Stimulated activated CD8-positive, alpha-beta memory T cell treated with anti-CD3 and anti-CD28 coated beads, Interleukin-2, amount 100 ng/mL, for 1 hour (primary cell): ENCODE data around the gene LRIG1.

ENCODE experiments used
- DNase-seq, 2 donors: peaks; one replicate each; pipeline ENCODE4 v3.0.0-alpha.2; 2020; ENCODE audit warnings: low read depth in 2 of 2

LRIG1 gene

DNA sequence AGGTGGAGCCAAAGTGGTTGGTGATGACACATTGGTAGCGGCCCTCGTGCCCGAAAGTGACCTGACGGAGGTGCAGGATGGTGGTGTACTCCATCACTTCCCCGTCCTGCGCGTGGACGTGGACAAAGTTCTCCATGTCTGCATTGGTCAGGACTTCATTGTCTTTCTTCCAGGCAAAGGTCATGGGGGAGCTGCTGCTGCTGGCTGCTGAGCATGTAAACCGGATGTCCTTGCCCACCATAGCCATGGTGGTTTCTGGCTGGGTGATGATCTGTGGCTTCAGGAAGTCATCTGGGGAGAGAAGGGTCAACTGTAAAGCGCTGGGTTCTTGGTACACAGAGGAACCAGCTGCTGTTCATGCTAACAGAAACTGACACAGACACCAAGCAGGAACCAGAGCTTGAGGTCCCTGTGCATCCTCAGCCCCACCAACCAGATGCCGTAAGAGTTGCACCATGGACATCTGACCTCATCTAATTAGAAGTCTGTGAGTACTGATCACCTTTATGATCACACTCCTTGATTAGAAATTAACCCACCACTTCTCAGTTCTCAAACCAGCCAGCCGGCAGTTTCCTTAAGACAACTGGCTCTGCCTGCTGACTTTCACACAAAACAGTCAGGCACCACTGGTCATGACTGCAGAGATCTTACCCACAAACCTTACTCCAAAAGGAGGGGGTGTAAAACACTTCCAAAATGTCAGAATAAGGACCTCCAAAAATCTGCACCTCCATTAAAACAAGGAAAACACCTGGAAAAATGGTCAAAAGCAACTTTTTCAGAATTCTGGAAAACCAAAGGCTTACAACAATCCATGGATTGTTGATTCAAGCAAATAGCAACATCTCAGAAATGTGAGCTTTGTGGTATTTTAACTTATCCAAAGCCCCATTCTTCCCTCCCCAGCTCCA lies 114.6 kb downstream of the LRIG1 start:
- DNase-seq: no peak

DNA sequence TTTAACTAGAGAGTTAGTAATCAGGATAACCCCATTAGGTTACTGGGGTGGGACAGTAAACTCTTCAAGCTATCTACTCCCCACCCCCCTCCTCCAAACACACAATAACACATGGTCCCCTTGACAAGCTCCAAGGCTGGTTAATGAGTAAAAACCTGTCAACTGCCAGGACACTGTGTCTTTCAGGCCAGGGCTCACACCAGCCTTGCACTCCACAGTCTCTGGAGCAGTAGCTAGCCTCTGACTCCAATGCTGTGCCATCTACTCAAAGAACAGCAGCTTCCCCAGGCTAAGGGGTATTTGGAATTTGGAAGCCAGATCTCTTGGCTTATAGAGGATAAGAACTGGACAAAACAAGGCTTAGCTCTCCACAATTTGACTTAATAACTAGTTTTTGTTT lies 115.8 kb downstream of the LRIG1 start:
- DNase-seq: no peak

DNA sequence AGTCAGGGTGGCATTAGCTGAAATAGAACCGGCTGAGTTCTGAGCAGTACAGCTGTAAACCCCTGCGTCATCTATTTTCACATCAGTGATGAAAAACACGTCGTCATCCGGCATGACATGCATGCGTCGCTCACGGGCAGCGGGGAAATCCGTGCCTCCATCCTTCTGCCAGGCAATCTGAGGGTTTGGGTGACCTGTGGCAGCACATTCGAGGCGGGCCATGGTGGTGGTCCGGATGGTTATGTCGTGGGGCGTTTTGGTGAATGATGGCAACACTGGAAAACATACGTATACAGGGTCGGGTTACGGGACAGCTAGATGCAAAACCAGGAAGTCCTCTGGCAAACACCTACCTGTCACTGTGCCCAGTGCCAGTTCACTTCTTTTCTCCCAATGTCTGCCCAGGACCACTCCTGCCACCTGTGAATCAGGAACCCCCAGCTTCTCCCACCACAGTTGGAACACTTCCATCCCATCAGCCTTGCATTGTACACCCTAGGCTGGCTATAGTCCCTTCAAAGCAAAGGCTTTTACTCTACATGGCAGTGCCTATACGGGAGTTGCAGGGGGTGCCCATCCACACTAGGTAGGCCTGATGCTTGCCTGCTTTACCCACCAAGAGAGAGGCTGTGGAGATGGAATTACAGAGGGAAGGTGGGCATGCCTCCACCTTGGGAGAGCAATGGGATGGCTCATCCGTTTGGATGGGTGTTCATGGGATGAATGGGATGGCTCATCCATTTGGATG lies 116.7 kb downstream of the LRIG1 start:
- no peak for DNase-seq

DNA sequence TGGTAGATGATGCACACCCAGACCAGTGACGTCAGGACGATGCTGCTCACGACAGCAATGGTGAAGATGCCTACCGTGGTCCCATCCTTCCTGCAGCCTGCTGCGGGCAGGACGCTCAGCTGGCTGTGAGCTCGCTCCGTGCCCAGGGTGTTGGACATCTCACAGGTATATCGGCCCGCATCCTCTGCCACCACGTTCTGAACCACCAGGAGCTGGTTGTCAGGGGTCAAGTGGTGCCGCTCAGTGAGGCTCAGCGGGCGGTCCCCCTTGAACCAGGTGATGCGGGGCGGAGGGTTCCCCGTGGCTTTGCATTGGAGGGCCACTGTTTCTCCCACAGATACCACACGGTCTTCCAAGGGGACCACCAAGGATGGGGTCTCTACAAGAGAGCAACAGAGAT lies 117.8 kb downstream of the LRIG1 start:
- DNase-seq: no peak

DNA sequence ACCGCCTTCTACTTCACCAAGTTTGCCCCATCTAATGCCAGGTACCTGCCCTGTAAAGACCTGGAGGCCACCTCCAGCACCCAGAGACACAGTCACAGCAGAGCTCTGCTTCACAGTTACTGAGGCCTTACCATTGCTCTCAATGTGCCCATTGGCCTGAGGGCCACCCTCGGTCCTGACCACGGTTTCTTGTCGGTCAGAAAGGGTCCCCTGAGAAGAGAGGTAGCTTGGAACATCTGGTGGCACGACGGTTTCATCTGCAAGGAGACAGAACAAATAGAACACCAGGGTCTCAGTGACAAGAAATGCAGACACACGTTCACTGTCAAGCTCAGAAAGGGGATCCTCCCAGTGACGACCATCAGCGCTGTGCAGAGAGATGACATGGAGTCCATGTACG lies 118.7 kb downstream of the LRIG1 start:
- no peak for DNase-seq

DNA sequence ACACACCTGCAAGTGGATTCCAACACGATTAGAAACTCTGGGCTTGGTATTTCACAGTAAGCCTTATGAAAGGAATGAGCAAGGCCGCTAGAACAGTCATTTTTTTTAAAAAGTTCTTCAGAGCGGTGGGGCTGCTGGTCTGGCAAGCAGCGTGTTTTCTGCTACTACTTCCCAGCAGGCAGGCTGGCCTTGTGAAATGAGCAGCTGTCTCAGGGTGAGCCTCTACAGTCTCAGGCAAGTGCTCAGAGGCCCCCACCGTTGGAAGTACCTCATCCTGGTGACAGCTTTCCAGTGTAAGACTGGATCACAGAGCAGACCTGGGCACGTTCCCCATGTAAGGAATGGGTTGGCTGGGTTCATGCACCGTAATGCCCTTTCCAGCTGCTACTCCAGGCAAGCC lies 119.2 kb downstream of the LRIG1 start:
- DNase-seq: no peak

DNA sequence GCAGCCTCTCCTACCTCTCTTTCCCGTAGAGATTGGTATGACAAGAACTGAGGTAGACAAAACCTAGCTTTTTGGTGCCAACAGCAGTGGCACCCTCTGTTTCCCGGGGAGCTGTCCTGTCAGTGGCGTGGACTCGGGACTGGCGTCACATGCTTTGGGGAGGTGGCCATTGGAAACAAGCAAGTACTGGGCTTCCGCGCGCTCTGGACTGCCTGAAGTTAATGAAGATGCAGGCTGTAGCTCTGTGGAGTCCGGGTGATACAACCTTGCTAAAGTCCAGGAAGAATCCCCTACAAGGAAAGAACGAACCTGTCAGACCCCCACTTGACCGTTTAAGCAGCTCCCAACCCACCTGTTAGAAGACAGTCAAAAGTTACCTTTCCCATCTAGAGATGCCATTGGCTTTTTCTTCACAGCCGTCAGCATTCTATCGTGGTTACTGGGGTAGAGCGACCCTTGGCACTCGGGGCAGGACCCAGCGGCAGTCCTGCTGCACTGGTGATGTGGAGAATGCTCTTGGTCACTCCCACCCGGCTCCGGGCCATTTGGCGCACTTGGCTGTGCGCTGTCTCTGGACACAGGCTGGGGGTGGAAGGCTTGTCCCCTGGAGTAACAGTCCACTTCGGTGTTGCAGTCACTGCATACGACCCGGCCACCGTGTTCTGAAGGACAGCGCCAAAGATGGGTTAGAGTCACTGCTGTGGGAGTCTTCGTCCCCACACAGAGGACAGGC lies 120.5 kb downstream of the LRIG1 start:
- DNase-seq: no peak

DNA sequence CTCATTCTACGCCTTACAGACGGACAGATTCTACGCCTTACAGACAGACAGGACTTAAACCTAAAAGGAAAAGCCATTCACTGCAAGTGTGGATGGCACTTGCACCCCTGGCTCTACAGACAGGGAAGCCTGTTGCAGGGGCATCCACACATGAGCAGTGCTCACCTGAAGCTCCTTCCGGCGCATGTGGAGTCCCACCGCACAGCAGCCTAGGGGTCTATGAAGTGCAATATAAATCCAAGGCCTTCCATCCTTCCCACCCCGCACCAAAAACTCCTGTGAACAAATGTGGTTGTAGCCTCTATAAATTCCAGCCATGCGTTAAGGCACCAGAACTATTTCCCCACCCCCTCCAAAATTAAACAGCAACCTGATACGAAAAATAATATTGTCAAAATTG lies 121.3 kb downstream of the LRIG1 start:
- no peak for DNase-seq

DNA sequence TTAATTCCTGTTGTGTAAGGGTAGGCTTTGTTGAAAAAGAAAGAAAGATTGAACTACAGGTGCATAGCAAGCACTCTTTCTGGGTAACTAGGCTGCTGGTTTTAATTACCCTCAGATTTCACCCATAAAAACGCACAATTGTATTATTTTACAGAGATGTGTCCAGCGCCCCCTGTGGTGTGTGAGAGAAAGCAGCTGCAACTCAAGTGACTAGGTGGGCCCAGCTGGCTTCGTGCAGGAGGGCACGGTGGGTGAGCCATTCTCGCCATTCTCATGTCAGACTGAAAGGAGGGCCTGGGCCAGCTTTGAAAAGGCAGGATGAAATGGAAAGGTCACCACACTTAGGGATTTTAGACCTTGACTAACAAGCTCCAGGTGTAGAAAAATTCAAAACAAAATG lies 122.6 kb downstream of the LRIG1 start:
- DNase-seq: no peak

DNA sequence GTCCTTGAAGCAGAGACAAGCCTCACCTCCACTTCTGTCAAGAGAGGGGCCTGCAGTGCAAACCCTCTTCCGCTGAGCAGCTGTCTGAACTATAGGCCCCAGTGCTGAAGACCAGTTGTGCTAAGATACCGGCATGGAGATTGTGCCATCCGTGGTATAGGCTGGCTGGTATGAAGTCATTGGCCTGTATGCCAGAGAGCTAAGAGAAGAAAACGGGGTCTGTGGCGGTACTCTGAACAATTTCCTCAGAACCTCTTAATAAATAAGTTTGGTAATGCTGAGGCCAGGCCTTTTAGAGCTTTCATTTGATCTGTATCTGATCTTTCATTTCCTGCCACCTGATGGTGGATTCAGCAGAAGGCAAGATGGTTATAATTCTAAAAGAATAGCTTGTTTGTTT lies 123.0 kb downstream of the LRIG1 start:
- DNase-seq: no peak

DNA sequence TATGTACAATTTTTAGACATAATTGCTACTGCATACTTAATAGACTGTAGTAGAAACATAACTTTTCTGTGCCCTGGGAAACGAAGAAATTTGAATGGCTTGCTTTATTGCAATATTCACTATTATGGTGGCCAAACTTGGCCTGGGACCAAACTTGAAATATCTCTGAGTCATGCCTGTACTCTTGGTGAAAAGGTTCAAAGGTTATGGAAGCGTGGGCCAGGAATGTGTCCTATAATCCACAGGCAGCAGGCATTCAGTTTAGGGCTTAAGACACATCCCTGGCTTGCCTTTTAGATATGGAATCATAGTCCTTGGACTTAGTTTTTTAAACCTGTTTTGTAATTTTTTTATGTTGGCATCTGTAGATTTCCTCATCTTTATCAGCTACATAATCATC lies 124.3 kb downstream of the LRIG1 start:
- no peak for DNase-seq

DNA sequence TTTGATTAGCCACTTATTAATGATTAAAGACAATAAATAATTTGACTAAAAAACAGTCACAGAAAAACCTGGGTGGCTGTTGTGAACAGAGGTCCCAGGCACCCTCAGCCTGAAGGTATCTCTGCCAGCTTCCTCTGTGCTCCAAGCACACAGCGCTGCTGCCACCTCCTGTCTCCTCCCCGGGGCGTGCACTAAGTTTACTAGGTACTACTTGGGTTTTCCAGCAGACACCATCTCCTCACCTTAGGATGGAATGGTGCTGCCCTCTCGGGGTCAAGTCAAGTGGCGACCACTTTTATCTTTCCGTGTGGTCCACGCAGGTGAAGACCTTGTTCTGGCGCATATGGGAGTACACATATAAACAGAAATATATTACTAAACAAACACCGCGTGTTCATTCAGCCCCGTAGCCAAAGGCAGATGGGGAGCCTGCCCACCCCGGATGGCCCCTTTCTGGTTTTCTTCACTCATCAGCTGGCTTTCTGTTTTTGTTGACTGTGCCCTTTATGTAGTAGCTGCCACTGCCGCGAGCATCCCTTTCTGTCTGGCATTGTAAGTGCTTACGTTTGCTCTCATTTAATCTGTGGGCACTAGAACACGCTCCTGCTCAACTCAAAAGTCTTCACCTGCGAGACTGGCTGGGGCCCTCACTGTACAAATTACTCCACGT lies 128.0 kb downstream of the LRIG1 start:
- DNase-seq: peak in 1 of 2 donors; percentile 19

DNA sequence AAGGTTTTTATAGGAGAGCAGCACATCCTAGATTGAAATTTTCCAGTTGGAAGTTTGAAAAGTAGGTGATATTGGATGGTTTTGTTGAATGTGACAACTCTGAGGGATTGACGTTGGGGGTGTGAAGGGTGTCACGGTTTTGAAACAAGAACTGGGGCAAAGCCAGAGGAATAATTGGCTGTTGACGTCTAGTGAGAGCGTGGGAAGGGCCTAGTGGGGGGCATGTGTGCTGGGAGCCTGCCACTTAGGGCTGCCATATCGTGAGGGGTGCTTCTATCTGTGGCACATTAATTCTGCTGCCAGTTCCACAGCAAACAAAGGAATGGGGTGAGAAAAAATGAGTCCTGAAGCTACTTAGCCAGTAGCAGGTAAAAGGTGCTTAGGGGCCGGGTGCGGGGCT lies 129.4 kb downstream of the LRIG1 start:
- no peak for DNase-seq

DNA sequence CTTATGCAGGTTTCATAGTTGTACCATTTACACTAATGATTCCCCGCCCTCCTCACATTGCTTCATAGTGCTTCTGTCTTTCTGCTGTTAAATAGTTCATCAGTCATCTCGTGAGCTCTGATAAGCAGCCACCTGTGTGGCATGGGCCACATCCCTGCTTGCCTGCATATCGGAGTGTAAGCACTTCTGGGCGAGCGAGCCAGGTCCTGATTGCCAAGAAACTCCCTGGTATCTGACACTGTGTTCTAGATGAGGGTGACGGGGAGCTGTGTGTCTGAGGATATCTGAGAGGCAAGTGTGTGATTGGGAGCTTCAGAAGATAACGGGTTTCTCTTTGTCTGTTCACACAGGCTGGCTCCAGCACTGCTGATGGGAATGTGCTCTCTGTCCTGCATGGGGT lies 130.6 kb downstream of the LRIG1 start:
- DNase-seq: no peak

DNA sequence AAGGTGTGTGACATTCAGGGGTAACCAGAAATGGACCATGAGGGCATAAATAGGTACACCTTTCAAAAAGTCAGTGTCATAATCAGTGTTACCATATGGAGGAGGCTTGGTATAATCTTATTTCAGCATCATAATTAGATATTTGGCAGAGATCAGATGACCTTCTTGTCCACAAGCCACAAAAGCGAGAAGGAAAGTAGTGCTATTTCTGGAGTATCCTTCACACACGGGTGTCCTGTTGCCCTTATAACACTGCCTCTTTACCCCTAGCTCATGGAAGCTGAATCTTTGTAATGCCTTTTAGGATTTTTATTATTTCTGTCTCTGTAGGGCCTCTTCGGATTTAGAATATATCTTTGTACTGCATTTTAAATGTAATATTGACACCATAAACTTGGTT lies 132.8 kb downstream of the LRIG1 start:
- no peak for DNase-seq

DNA sequence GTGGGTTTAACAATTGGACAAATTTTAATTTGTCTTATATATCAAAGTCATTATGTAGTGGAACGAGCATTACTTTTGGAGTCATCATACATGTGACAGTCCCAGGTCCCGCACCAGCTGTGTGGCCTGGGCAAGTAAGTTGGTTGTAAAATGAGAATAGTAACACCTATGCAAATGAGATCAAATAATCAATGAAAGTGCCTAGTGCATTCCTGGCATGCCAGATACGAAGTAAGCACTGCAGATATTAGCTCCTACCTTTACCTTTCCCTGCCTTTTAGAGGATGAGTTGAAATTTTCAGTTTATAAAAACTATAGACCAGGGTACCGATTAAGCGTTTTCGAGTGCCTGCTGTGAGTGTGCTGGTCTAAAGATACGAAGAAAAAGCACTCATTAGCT lies 134.1 kb downstream of the LRIG1 start:
- no peak for DNase-seq

DNA sequence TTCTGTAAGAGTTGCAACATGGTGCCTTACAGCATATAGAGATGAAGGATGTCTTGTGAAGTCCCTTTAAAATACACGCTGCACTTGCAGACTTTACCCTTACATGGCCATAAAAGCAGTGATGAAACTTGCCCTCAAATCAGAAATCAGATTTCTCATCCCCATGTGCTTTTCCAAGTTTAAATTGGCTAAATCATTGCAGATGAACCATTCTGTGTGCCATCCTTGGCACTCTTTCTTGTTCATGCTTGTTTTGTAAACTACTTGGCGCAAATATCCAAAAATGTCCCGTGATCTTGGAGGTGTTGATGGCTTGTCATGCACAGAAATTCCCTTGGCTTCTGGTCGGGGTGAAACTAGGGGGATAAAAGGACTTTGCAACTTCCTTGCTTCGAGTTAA lies 135.7 kb downstream of the LRIG1 start:
- DNase-seq: no peak

DNA sequence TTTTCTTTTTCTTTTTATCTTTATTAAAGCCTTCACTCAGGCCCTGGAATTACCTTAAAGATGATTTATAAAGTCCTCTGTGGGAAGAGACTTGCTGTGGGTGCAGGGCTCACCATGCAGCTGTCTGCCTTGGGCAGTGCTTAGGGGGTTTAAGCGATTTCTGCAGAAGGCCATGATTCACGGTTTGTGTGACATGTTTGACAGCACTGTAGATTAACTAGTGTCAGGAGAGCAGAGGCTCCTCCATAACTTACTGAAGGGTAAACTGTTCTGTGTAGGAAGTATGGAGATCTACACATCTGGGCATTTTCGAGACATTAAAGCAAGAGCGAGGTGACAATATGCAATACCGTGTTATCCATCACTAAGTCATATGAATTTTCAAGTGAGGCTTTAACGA lies 137.7 kb downstream of the LRIG1 start:
- no peak for DNase-seq

DNA sequence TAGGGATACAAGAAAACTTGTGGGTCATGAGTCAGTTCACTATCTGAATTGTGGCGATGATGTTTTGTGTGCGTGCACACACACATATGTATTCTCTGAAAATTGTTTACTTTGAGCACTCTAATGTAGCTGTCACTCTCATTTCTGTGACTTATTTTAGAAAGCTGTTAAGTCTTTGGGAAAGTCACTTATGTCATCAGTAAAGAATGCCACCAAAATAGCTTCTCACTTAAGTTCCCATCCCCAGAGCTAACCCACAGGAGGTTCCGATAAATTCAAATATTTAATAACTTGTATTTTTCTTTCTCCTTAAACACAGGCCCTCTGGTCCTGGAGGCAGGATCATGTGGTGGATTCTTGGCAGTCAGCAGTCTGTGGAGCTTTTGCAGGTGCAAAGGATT lies 138.3 kb downstream of the LRIG1 start:
- DNase-seq: no peak

DNA sequence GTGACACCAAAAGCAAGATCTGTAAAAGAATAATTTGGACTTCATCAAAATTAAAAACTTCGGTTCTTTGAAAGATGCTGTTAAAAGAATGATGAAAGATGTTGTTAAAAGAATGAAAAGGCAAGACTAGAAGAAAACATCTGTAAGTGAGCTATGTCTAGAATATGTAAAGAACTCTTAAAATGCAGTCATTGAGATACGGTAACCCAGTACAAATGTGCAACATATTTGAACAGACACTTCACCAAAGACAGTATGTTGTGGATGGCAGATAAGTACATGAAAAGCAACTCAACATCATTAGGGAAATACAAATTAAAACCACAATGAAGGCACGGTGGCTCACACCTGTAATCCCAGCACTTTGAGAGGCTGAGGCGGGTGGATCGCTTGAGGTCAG lies 139.5 kb downstream of the LRIG1 start:
- DNase-seq: no peak

DNA sequence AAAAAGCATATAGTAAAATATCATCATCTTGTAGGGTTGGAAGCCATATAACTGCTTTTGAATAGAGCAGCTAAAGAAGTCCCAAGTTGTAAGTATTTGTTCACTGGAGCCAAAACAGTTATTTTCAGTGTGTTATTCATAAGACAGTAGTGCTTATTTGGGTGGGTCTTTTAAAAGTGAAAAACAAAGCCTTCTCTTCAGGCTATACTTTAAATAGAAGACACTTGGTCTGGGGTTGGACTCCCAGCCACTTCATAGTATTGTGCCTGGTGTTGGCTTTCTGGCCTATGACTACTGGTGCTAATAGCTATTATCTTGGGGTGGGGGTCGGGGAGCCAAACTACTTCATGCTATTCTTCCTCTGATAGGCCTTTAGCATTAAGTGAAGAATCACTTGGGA lies 144.8 kb downstream of the LRIG1 start:
- no peak for DNase-seq

DNA sequence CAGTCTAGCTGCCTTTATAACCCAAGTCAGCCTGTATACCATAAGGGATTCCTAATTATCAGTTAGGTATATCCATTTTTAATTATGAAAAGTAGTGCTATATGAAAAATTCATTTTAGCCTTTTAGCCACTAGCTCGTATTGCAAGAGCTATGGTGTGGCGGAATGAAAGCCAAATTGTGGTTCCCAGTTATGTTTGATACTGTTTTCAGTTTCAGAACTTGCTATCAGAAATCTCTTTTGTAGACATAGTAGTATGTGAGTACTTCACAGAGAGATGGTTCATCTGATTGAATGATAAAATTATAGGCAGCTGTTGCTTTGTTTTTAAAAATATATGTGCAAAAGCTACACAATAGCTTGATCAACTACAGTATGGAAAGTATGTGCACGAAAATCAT lies 145.4 kb downstream of the LRIG1 start:
- DNase-seq: no peak
